GM12874 (cell line): Measurements from ENCODE around the gene ADNP.

Experiments used
- CTCF ChIP-seq: IDR thresholded peaks from 2 replicates; pipeline ENCODE4 v1.5.1; 2011; ENCODE audit warnings: low read depth, mild to moderate bottlenecking, control low read depth, low read length, moderate library complexity; ENCODE audit not compliant: insufficient read depth

Gene ADNP

GRCh38 chr20:50848846-50849673 lies 82.2 kb downstream of the ADNP start:
- TF ChIP-seq CTCF, result no peak

DNA sequence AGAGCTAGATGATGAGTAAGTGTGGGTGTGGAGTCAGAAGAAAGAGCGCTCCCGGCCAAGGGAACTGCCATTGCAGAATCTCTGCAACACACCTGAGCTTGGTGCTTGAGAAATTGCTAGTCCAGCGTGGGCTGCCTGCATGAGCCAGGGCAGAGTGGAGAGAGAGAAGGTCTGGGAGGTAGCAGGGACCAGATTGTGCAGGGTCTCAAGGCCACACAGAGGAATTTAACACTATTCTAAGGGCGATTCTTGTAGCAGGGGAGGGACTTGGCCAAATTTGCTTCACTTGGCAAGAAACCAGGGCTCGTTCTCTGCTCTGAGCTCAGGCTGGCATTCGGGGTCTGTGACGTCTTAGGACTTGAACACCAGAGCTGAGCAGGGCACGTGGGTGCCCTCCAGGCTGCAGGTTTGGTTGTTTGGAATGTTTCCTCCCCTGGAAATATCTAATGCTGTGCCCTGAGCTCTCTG lies 82.9 kb downstream of the ADNP start:
- TF ChIP-seq CTCF, result no peak

GRCh38 chr20:50845566-50846215 lies 85.5 kb downstream of the ADNP start:
- TF ChIP-seq CTCF, result no peak

DNA sequence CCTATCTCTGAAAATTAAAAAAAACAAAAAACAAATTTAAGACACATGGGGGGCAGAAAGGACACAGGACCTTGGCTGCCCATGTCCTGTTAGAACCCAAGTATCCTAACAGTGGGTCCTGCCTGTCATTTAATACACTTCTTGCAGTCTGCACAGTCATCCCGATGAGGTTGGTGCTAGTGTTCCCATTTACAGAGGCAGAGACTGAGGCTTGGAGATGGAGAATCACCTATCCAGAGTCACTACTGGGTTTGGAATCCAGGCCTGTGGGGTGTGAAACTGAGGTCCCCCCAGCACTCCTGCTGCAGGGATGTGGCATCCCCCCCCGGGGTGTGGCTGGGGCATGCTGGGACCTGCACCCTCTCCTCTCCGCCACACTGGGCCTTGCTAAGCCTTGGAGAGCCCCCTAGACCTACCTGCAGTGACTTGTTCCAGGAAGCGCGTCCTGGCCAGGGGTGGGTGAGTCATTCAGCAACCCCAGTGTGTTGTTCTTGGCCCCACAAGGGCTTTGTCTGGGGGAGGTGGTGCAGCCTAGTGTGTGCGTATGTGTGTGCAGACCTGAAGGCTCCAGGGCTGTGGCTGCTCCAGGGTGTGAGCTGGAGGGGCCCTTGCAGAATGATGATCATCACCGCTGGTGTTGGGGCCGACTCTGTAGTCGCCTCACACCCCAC lies 86.7 kb downstream of the ADNP start:
- no peak for TF ChIP-seq CTCF

- TF ChIP-seq CTCF, result no peak
These were observed 87.6 kb downstream of the ADNP start for GRCh38 chr20:50843331-50844276.

- no peak for TF ChIP-seq CTCF
These were observed 88.4 kb downstream of the ADNP start for GRCh38 chr20:50842821-50843220.
